ENCODE results near the gene FNDC3B.

The FNDC3B gene

GRCh38 chr3:172391592-172392302, 352.4 kb downstream of the FNDC3B start:
- no peak for DNase-seq (ENCODE audit: low read depth in 3 of 3)

DNA sequence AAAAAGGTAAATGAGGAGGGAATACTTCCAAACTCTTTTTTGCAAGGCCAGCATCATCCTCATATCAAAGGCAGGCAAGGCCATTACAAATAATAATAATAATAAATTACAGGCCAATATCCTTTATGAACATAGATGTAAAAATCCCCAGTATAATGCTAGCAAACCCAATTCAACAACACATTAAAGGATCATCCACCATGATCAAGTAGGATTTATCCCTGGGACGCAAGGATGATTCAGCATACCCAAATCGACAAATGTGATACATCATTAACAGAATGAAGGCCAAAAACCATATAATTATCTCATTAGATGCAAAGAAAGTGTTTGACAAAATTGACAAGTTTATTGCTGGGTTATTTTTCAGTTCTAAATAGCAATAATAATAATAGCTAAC, 355.3 kb downstream of the FNDC3B start:
- no peak for DNase-seq (ENCODE audit: low read depth in 3 of 3)

DNA sequence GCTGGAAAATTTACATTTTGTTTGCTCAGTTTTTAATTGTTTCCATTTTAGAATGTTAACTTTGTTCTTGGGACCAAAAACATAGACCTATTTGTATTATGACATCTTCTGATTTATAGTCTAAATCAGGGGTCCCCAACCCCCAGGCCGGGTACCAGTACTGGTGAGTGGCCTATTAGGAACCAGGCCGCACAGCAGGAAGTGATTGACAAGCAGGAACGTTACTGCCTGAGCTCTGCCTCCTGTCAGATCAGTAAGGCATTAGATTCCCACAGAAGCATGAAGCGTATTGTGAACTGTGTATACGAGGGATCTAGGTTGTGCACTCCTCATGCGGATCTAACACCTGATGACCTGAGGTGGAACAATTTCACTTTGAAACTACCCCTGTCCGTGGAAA, 357.0 kb downstream of the FNDC3B start:
- DNase-seq (ENCODE audit: low read depth in 3 of 3) = no peak

DNA sequence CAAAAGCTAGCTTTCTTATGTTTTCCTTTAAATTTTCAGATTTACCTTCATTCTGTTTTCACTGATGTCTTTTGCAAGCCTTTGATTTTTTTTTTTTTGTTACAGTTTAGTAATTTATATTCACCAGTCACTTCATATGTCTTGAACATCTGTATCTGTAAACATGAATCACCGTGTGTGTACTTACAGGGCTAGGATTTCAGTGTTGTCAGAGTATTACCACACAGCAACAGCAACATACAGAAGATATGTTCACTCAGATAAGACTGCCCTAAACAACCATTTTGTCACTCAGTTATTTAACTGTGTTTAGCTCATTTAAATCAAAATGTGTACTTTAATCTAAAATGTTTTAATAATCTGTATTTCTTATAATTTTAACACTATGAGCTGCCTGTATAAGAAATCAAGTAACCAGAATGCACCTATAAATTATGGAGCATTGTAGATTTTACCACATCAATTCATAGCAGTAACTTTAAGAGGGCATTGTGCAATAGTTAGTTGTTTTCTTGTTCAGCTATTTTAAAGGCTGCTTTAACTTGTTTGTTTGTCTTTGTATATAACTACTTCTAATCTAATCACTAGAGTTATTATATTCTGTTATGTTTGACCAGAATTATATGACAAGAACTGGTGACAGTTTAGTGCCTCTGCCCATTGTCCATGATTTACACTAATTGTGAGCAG, 358.5 kb downstream of the FNDC3B start:
- DNase-seq (ENCODE audit: low read depth in 3 of 3) = no peak

DNA sequence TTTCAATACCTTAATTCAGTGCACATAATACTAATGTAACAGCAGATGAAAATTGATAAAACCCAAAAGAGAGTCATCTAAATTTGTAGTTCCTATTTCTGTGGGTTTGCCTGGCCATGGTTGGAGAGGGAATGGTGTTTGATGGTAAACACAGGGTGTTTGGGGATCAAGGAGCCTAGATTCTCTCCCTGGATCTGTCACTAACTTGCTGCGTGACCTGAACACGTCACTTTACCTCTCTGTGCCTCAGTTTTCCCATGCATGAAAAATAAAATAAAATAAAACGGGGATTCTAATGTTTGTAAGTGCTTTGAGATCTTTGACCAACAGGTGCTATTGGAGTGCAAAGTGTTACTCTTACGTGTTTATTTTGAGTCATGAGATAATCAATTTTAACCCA, 359.1 kb downstream of the FNDC3B start:
- no peak for DNase-seq (ENCODE audit: low read depth in 3 of 3)

DNA sequence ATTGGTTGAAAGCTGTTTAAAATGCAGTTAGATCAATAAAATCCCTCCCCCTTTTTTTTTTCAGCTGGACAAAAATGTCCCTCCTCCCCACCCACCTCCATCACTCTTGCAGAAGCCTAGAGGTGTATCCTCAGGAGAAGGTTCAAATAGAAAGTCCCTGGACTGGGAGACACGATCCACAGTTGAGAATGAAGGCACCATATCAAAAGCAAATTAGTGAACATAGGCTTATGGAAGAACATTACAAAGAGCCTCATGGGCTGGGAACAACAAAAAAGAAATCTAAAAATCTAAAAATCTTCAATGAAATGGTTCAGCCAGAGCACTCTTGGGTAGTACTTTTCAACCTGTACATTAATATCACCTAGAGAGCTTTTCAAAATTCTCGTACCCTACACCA, 362.7 kb downstream of the FNDC3B start:
- no peak for DNase-seq (ENCODE audit: low read depth in 3 of 3)

DNA sequence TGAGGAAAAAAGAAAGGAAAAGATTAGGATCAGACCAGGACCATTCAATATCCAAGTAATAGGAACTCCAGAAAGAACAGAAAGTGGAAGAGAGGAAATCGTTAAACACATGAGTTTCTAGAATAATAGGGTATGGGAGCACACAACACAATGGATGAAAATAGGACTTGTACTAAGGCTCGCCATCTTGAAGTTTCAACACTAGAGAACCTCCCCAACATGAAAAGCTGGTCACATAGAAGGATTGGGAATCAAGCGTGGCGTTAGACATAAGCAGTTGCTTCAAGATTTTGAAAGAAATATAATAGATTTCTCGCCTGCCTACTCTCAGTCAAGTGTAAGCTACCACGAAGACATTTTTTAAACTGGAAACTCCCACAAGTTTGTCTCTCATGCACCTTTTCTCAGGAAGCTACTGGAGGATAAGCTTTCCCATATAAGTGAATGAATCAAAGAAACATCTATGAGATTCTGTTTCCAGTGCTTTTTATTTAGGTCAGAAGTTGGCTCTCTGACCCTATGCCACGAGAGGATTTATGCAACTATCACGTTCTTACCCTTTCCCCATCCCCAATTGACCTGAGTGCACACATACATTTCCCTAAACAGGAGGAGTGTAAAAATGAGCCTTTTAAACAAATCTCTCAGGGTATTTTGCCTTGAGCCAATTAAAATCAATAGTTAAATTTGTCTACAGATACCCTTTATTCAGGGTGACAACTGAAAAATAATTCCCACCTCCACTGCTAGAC, 363.7 kb downstream of the FNDC3B start:
- DNase-seq (ENCODE audit: low read depth in 3 of 3) = no peak

DNA sequence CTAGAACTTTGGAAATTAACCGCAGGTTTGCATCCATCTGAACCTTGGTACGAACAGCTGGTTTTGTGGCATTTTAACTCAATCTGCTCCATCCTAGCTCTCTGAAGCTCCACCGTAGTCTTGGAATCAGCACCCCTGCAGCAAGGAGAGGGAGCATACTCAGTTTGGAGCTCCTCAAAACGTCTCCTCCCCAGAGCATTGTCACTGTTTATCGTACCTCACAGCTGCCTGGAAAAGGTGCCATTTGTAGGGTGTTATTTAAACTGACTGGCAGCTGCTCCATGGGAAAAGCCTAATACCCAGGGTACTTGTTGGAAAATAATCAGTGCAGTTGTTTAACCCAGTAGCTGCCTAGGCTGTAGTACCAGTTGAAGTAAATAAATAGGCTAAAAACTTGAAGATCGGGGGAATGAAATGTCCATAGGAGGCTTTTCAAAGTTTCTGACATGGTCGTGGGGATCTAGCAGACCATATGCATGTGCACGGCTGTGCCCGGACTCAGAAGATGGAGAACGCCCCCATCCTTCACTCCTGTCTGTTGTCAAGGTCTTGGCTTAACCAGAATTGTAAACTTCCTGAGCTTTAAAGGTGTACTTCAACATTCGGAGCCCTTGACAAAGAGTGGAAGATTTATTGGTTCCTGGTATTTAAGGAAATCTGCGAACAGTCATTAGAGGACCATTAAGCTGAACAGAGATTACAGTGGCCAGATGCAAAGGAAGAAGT, 365.0 kb downstream of the FNDC3B start:
- no peak for DNase-seq (ENCODE audit: low read depth in 3 of 3)

DNA sequence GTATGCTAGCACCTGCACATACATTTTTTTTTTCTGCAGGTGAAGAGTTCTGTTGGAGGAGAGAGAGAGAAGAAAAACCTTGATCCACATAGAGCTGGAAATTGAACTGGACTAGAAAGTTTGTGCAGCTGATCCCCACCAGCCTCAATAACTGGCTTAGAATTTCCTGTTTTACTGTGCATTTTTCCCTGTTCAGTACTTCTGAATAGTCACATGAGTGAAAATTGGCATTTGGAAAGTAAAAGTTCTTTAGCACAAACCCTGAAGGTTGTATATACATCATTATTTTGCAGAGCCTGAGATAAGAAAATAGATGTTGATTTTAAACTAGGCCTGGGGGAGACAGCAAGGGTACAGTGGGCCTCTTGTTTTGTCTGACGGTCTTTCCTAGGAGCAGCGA, 366.5 kb downstream of the FNDC3B start:
- no peak for DNase-seq (ENCODE audit: low read depth in 3 of 3)

DNA sequence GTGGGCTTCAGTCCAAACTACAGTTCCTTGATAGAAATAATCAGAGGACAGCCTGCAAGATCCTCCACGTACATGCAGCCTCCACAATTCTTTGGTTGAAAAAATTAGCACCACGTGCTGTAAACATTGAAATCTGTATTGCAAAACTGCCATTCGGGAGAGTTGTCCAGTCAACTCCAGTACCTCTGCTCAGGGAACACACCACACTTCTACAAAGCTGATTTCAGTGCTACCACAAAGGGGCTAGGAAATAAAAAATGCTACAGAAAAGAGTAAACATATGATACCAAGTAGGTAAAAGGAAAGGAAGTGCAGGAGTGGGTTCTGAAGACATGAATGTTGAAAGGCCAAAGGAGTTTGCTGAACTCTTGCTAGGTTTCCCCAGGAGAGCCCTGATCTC, 368.5 kb downstream of the FNDC3B start:
- DNase-seq (ENCODE audit: low read depth in 3 of 3) = no peak

GRCh38 chr3:172410702-172411477, 371.5 kb downstream of the FNDC3B start:
- no peak for DNase-seq (ENCODE audit: low read depth in 3 of 3)

GRCh38 chr3:172411478-172411947, 372.1 kb downstream of the FNDC3B start:
- DNase-seq (ENCODE audit: low read depth in 3 of 3) = no peak

GRCh38 chr3:172415323-172415722, 375.9 kb downstream of the FNDC3B start:
- DNase-seq (ENCODE audit: low read depth in 3 of 3) = no peak

DNA sequence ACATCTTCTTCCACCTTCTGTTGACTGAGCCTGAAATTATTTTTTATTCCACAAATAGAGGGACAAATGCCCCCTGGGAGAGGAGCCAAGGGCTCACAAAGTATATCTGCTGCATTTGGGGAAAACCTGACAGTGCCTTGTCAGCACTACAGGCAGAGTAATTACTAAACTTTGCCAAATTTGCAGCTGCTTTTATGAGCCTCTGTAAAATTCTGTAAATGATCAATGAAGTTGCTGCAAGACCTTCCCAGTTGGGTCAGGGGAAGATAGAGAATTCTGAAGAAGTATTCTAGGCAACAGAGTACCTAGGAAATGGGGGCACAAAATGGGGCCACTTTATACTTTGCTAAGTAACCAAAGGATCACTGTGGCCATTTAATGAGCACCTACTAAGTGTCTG, 398.3 kb downstream of the FNDC3B start:
- DNase-seq (ENCODE audit: low read depth in 3 of 3) = no peak

DNA sequence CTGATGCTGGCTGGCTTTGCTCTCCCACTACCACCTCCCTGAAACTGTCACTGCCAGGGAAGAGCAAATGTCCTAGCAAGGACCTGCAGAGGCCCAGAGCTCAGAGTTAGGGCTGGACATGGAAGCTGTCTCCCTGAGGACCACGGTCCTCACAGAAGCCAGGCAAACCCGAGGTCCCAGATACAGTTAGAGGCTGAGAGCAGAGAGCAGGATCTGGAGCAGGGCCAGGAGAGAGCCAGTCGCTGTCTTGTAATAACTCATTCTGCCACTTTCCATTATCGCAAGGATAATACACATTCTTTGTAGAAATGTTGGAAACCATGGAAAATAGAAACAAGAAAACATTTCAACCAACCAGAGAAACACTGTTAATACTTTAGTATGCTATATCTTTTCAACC, 398.8 kb downstream of the FNDC3B start:
- no peak for DNase-seq (ENCODE audit: low read depth in 3 of 3)

GRCh38 chr3:172441581-172441980, 402.2 kb downstream of the FNDC3B start:
- DNase-seq (ENCODE audit: low read depth in 3 of 3) = no peak

DNA sequence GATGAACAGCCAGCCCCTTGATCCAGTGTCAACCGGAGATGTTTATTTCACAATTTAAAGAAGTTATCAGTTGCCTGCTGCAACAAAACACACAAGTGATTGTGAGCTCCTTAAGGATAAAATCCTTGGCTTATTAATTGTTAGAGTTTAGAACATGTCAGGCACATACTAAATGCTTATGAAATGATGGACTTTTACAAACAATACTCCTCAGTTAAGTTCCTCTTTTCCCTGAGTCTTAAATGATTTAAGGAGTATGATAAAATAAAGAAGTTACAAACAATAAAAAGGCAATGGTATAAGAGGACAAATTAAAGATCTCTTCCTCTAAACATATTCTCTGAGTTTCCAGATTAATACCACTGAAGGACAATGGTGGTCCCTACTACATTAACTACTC, 403.2 kb downstream of the FNDC3B start:
- DNase-seq (ENCODE audit: low read depth in 3 of 3) = no peak

DNA sequence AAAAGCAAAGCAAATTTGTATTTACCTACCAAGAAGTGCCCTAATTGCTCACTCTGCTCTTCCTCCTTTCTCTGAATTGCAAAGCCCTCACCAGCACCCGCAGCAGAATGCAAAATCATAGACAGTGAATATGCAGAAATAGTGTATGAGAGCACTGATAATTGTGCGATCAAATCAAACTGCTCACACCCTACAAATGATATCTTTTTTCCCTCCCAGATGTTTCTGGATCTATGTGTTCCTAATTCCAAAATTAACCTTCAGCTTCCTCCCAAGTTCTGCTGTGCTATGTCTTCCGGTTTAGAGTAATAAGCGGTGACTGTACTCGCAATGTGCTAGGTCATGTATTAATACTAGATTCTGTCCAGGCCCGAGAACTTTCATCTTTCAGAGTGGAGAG, 405.4 kb downstream of the FNDC3B start:
- DNase-seq (ENCODE audit: low read depth in 3 of 3) = no peak

GRCh38 chr3:172446198-172446597, 406.8 kb downstream of the FNDC3B start:
- no peak for DNase-seq (ENCODE audit: low read depth in 3 of 3)

GRCh38 chr3:172447611-172448579, 408.5 kb downstream of the FNDC3B start, which contains the start of gene GHSR:
Gene GHSR, minus strand, starts transcription at chr3:172448456. Its CDS starts 43 bp downstream, at chr3:172448413.
- no peak for DNase-seq (ENCODE audit: low read depth in 3 of 3)

Data from stimulated activated CD4-positive, alpha-beta T cell treated with anti-CD3 and anti-CD28 coated beads, TNF-alpha, amount 100 ng/mL, for 48 hours (primary cell).